ENCODE results near the gene NPR1.
"Not testable (repeated sequence)": the region's sequence is repeated elsewhere in the genome, so short reads cannot be mapped to it uniquely, and the experiment has no call there.

The NPR1 gene

GRCh38 chr1:153678519-153679336, at the start of gene NPR1:
NPR1 (plus strand) TSS chr1:153678688; CDS start chr1:153679109, 421 bp downstream.
- DNase-seq = no peak

GRCh38 chr1:153629343-153629665, 49.2 kb upstream of the NPR1 start:
- no peak for DNase-seq

GRCh38 chr1:153629971-153630370, 48.5 kb upstream of the NPR1 start:
- no peak for DNase-seq

GRCh38 chr1:153630384-153630783, 48.1 kb upstream of the NPR1 start:
- no peak for DNase-seq

- DNase-seq = no peak
Measured at GRCh38 chr1:153631047-153632022, 47.2 kb upstream of the NPR1 start.

GRCh38 chr1:153633161-153633753, 45.2 kb upstream of the NPR1 start:
- DNase-seq = no peak

- DNase-seq = peak; percentile 96
Measured at GRCh38 chr1:153633754-153634665, 44.5 kb upstream of the NPR1 start, which contains the start of gene CHTOP. CHTOP (plus strand) TSS chr1:153634066; CDS start chr1:153636589, 2,523 bp downstream.

GRCh38 chr1:153635872-153636271, 42.6 kb upstream of the NPR1 start:
- DNase-seq = no peak

GRCh38 chr1:153636312-153636711, 42.2 kb upstream of the NPR1 start:
- no peak for DNase-seq

- no peak for DNase-seq
Measured at GRCh38 chr1:153638261-153638660, 40.2 kb upstream of the NPR1 start.

GRCh38 chr1:153639280-153639679, 39.2 kb upstream of the NPR1 start:
- DNase-seq = no peak

- DNase-seq = not testable (repeated sequence)
Measured at GRCh38 chr1:153640213-153640612, 38.3 kb upstream of the NPR1 start.

- no peak for DNase-seq
Measured at GRCh38 chr1:153640861-153641260, 37.6 kb upstream of the NPR1 start.

- DNase-seq = no peak
Measured at GRCh38 chr1:153642161-153642560, 36.3 kb upstream of the NPR1 start.

- no peak for DNase-seq
Measured at GRCh38 chr1:153643100-153643499, 35.4 kb upstream of the NPR1 start.

- DNase-seq = no peak
Measured at GRCh38 chr1:153643816-153644215, 34.7 kb upstream of the NPR1 start.

- no peak for DNase-seq
Measured at GRCh38 chr1:153646672-153647345, 31.7 kb upstream of the NPR1 start.

GRCh38 chr1:153647346-153647714, 31.2 kb upstream of the NPR1 start:
- no peak for DNase-seq

- DNase-seq = no peak
Measured at GRCh38 chr1:153648000-153648643, 30.4 kb upstream of the NPR1 start.

- DNase-seq = no peak
Measured at GRCh38 chr1:153649137-153649862, 29.2 kb upstream of the NPR1 start.

GRCh38 chr1:153649863-153650235, 28.6 kb upstream of the NPR1 start:
- peak; percentile 82 for DNase-seq
